HepG2 (cell line): ENCODE data around the gene KDM3B. TPM values are rescaled to one million over a fixed set of nuclear protein-coding genes. Genes with fewer than 3 reads are reported as not detected.

Experiments used
- AGO2 ChIP-seq: fragments of 200-400 bp; formaldehyde crosslinking; optimal IDR thresholded peaks from 2 replicates; pipeline ENCODE3; 2017; ENCODE audit warnings: mild to moderate bottlenecking, low read depth, low read length, moderate library complexity
- ASH2L ChIP-seq: fragments of 300-600, 200-600 bp; sonication (generic); IDR thresholded peaks from 2 replicates; pipeline ENCODE4 v1.7.0; 2017; ENCODE audit warnings: low read depth, mild to moderate bottlenecking, moderate library complexity, mixed read lengths, low read length; ENCODE audit not compliant: insufficient read length
- ATAD3A ChIP-seq: sonication (generic); formaldehyde crosslinking; IDR thresholded peaks from 2 replicates; pipeline ENCODE4 v1.4.0; 2020; ENCODE audit warnings: missing genetic modification reagents
- HDAC2 ChIP-seq: sonication (generic); formaldehyde crosslinking; IDR thresholded peaks from 2 replicates; pipeline ENCODE4 v1.4.0; 2020; ENCODE audit warnings: missing genetic modification reagents
- HOXA9 ChIP-seq: sonication (generic); formaldehyde crosslinking; IDR thresholded peaks from 2 replicates; pipeline ENCODE4 v1.8.1; 2022; ENCODE audit warnings: missing genetic modification reagents, mild to moderate bottlenecking, moderate library complexity, borderline replicate concordance
- MXI1 ChIP-seq: IDR thresholded peaks from 3 replicates; pipeline ENCODE4 v1.6.1; 2012; ENCODE audit warnings: low read depth, low read length, inconsistent platforms, borderline replicate concordance
- REL ChIP-seq: sonication (generic); formaldehyde crosslinking; conservative IDR thresholded peaks from 2 replicates; pipeline ENCODE4 v1.8.0; 2022; ENCODE audit warnings: mild to moderate bottlenecking, missing genetic modification reagents, moderate library complexity
- RXRA ChIP-seq: sonication (generic); formaldehyde crosslinking; IDR thresholded peaks from 2 replicates; pipeline ENCODE4 v1.5.1; 2020; ENCODE audit warnings: missing genetic modification reagents
- SOX5 ChIP-seq: IDR thresholded peaks from 2 replicates; pipeline ENCODE4 v1.6.1; 2016; ENCODE audit warnings: borderline replicate concordance
- ZC3H13 ChIP-seq: sonication (generic); formaldehyde crosslinking; IDR thresholded peaks from 2 replicates; pipeline ENCODE4 v1.8.1; 2023; ENCODE audit warnings: mild to moderate bottlenecking, missing genetic modification reagents, moderate library complexity
- ZSCAN30 ChIP-seq: sonication (generic); formaldehyde crosslinking; IDR thresholded peaks from 2 replicates; pipeline ENCODE4 v1.5.0; 2020; ENCODE audit warnings: mild to moderate bottlenecking, missing genetic modification reagents
- polyA plus RNA-seq, 8 experiments: library from polyadenylated mRNA; depleted of rRNA in 3 of 8; stranded (reverse) in 7 of 8; unstranded in 1 of 8; fragments of >200 nt; fragmentation: Illumina TruSeq in 4 of 8; extraction: Trizol in 4 of 8; gene quantifications; 2 replicates each; pipeline versions ENCODE4 v1.2.1 to v1.2.3, GENCODE V29; 2011 to 2016; ENCODE audit warnings: low read depth in 4 of 8, missing spikeins in 1 of 8, mixed read lengths in 1 of 8; ENCODE audit not compliant: insufficient read depth in 1 of 8
- total RNA-seq, 5 experiments: library from RNA; depleted of rRNA; stranded (reverse); fragments of >200 nt; fragmentation: Illumina TruSeq; extraction: Trizol; gene quantifications; 2 replicates each; pipeline ENCODE4 v1.2.3, GENCODE V29; 2016; ENCODE audit warnings: low read depth in 1 of 5
- TF ChIP-seq, protein P1 (sequence below): sonication (generic); formaldehyde crosslinking; IDR thresholded peaks from 2 replicates; pipeline ENCODE4 v1.5.1; 2020; ENCODE audit warnings: missing genetic modification reagents, mild to moderate bottlenecking, borderline replicate concordance
- TF ChIP-seq, protein P2 (sequence below): IDR thresholded peaks from 2 replicates; pipeline ENCODE4 v1.6.1; 2016; ENCODE audit warnings: missing compliant biosample characterization, missing genetic modification reagents, borderline replicate concordance
- TF ChIP-seq, protein P3 (sequence below): sonication (generic); formaldehyde crosslinking; IDR thresholded peaks from 2 replicates; pipeline ENCODE4 v1.4.0; 2020; ENCODE audit warnings: missing genetic modification reagents
- TF ChIP-seq, protein P4 (sequence below): sonication (generic); formaldehyde crosslinking; IDR thresholded peaks from 2 replicates; pipeline ENCODE4 v1.5.0; 2020; ENCODE audit warnings: missing genetic modification reagents
- TF ChIP-seq, protein P5 (sequence below): sonication (generic); formaldehyde crosslinking; IDR thresholded peaks from 2 replicates; pipeline ENCODE4 v1.5.0; 2020; ENCODE audit warnings: mild to moderate bottlenecking, missing genetic modification reagents
- TF ChIP-seq, protein P6 (sequence below): sonication (generic); formaldehyde crosslinking; IDR thresholded peaks from 2 replicates; pipeline ENCODE4; 2020; ENCODE audit warnings: missing genetic modification reagents, mild to moderate bottlenecking, borderline replicate concordance

The KDM3B gene
- total and polyA plus RNA-seq, 2 of the 13 experiments (the other 11 are each of a cell fraction or from before 2014, with no cell fraction given), result 19.7 to 34.3 TPM

DNA sequence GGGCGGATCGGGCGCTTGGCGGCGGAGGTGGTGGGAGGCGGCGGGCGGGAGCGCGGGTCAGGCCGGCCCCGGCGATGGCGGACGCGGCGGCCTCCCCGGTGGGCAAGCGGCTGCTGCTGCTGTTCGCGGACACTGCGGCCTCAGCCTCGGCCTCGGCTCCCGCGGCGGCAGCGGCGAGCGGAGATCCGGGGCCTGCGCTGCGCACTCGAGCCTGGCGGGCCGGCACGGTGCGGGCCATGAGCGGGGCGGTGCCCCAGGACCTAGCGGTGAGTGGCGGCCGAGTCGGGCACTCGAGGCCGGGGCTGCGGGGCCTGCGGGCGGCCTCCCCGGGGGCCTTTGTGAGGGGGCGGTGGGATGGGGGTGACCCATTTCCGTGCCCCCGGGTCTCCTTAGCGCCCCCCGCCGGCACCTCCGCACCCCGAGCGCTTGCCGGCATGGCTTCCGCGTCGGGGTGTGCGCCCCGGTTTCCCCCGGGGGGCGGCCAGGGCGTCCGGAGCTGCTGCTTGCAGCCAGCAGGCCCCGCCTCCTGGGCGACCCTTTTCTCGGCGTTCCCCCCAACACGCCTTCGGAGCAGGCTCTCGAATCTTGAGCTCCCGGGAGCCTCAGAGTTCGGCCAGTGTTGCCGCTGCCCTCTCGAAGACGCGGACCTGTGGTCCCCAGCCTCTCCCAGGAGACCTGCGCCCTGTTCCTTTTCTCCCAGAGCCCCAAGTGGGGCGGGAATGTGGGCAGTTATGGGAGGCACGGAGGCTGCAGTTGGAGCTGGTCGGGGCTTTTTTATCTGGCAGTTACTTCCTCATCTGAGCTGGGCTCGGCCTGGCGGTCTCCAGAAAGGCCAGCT, 456 bp downstream of the KDM3B start (continued):
- TF ChIP-seq, protein P1, sequence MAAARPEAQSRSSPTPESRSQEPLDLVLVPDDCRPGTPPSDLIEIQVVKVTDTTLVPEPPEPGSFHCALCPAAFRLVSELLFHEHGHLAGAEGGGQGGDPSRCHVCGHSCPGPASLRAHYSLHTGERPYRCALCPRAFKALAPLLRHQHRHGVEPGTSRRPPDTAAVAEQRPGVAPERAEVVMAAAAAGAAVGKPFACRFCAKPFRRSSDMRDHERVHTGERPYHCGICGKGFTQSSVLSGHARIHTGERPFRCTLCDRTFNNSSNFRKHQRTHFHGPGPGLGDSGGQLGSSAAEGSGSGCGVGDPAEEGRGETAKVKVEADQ (CRISPR knock-in tag), result no peak; the same call in 1 of the 2 replicates
- TF ChIP-seq RXRA (peak; percentile 46; the same call in 1 of the 2 replicates), SOX5 (CRISPR knock-in tag) (no peak), ATAD3A (CRISPR knock-in tag) (no peak), MXI1 (no peak), AGO2 (peak; percentile 55), REL (CRISPR knock-in tag) (0 out of 2 replicates have a peak, but pooled peaks have one; percentile 36), ASH2L (peak; percentile 60), ZSCAN30 (no peak), ZC3H13 (no peak), HOXA9 (CRISPR knock-in tag) (peak; percentile 78; the same call in 1 of the 2 replicates), HDAC2 (no peak)
- TF ChIP-seq, protein P2, sequence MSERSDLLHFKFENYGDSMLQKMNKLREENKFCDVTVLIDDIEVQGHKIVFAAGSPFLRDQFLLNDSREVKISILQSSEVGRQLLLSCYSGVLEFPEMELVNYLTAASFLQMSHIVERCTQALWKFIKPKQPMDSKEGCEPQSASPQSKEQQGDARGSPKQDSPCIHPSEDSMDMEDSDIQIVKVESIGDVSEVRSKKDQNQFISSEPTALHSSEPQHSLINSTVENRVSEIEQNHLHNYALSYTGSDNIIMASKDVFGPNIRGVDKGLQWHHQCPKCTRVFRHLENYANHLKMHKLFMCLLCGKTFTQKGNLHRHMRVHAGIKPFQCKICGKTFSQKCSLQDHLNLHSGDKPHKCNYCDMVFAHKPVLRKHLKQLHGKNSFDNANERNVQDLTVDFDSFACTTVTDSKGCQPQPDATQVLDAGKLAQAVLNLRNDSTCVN (CRISPR knock-in tag), result no peak
- TF ChIP-seq, protein P3, sequence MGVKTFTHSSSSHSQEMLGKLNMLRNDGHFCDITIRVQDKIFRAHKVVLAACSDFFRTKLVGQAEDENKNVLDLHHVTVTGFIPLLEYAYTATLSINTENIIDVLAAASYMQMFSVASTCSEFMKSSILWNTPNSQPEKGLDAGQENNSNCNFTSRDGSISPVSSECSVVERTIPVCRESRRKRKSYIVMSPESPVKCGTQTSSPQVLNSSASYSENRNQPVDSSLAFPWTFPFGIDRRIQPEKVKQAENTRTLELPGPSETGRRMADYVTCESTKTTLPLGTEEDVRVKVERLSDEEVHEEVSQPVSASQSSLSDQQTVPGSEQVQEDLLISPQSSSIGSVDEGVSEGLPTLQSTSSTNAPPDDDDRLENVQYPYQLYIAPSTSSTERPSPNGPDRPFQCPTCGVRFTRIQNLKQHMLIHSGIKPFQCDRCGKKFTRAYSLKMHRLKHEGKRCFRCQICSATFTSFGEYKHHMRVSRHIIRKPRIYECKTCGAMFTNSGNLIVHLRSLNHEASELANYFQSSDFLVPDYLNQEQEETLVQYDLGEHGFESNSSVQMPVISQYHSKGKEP (CRISPR knock-in tag), result no peak
- TF ChIP-seq, protein P4, sequence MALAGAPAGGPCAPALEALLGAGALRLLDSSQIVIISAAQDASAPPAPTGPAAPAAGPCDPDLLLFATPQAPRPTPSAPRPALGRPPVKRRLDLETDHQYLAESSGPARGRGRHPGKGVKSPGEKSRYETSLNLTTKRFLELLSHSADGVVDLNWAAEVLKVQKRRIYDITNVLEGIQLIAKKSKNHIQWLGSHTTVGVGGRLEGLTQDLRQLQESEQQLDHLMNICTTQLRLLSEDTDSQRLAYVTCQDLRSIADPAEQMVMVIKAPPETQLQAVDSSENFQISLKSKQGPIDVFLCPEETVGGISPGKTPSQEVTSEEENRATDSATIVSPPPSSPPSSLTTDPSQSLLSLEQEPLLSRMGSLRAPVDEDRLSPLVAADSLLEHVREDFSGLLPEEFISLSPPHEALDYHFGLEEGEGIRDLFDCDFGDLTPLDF (CRISPR knock-in tag), result no peak
- TF ChIP-seq, protein P5, sequence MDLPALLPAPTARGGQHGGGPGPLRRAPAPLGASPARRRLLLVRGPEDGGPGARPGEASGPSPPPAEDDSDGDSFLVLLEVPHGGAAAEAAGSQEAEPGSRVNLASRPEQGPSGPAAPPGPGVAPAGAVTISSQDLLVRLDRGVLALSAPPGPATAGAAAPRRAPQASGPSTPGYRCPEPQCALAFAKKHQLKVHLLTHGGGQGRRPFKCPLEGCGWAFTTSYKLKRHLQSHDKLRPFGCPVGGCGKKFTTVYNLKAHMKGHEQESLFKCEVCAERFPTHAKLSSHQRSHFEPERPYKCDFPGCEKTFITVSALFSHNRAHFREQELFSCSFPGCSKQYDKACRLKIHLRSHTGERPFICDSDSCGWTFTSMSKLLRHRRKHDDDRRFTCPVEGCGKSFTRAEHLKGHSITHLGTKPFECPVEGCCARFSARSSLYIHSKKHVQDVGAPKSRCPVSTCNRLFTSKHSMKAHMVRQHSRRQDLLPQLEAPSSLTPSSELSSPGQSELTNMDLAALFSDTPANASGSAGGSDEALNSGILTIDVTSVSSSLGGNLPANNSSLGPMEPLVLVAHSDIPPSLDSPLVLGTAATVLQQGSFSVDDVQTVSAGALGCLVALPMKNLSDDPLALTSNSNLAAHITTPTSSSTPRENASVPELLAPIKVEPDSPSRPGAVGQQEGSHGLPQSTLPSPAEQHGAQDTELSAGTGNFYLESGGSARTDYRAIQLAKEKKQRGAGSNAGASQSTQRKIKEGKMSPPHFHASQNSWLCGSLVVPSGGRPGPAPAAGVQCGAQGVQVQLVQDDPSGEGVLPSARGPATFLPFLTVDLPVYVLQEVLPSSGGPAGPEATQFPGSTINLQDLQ (CRISPR knock-in tag), result no peak
- TF ChIP-seq, protein P6, sequence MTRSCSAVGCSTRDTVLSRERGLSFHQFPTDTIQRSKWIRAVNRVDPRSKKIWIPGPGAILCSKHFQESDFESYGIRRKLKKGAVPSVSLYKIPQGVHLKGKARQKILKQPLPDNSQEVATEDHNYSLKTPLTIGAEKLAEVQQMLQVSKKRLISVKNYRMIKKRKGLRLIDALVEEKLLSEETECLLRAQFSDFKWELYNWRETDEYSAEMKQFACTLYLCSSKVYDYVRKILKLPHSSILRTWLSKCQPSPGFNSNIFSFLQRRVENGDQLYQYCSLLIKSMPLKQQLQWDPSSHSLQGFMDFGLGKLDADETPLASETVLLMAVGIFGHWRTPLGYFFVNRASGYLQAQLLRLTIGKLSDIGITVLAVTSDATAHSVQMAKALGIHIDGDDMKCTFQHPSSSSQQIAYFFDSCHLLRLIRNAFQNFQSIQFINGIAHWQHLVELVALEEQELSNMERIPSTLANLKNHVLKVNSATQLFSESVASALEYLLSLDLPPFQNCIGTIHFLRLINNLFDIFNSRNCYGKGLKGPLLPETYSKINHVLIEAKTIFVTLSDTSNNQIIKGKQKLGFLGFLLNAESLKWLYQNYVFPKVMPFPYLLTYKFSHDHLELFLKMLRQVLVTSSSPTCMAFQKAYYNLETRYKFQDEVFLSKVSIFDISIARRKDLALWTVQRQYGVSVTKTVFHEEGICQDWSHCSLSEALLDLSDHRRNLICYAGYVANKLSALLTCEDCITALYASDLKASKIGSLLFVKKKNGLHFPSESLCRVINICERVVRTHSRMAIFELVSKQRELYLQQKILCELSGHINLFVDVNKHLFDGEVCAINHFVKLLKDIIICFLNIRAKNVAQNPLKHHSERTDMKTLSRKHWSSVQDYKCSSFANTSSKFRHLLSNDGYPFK (CRISPR knock-in tag), result 0 out of 2 replicates have a peak, but pooled peaks have one; percentile 17
